Measurements from ENCODE around the gene NPC1. TPM values are rescaled to one million over a fixed set of nuclear protein-coding genes. Genes with fewer than 3 reads are reported as not detected.
"Not testable (repeated sequence)": the region's sequence is repeated elsewhere in the genome, so short reads cannot be mapped to it uniquely, and the experiment has no call there.

NPC1 gene
- total RNA-seq, 2 experiments from 2014 or later: 21.6 to 29.2 TPM

- Mint-ChIP-seq H3K4me1 (peaks cover 44% of the 10 kb centered on the region), H3K36me3 (ENCODE audit: low read depth) (peaks cover 15% of the 10 kb centered on the region), H3K9me3 (ENCODE audit: low read depth) (no peaks in the 10 kb centered on the region), H3K27ac (peak overlapping the region; percentile 91), H3K4me3 (peak overlapping the region; percentile 94), H3K27me3 (no peaks in the 10 kb centered on the region)
- intact Hi-C loops (cut with DNase I, micrococcal nuclease): loop anchor here (1.0 to 10.0 kb wide), 10 partner anchors 45 to 1981 kb away; partner anchors contain the start of genes RIOK3 (in 2 of the 2), RMC1 (in 2 of the 2), CABLES1 (in 1 of the 2) and ESCO1 (in 1 of the 2)
- ChIA-PET POLR2A (interaction anchor here (0.9 to 1.1 kb wide), 3 partner anchors 56 to 133 kb away, joined by 3 read pairs; partner anchors contain the start of gene RIOK3), CTCF (interaction anchor here (0.5 to 3.0 kb wide), 10 partner anchors 9 to 135 kb away, joined by 3 to 11 read pairs (median 3); no protein-coding TSS in a partner anchor)
- ATAC-seq (no peak), DNase-seq (no peak)
Observed at GRCh38 chr18:23585897-23586248, 433 bp downstream of the NPC1 start.

- intact Hi-C loops (cut with DNase I, micrococcal nuclease): loop anchor here in 1 of 2 experiments (10.0 kb wide), 1 partner anchor 1980 kb away; the partner anchor contains the start of gene ESCO1
- H3K27me3 Mint-ChIP-seq: no peaks in the 10 kb centered on the region
- H3K27ac Mint-ChIP-seq: peak overlapping the region; percentile 91
- ChIA-PET POLR2A (interaction anchor here (0.9 to 1.1 kb wide), 3 partner anchors 55 to 132 kb away, joined by 3 read pairs; partner anchors contain the start of gene RIOK3), CTCF (interaction anchor here (0.5 to 3.0 kb wide), 13 partner anchors 9 to 226 kb away, joined by 3 to 11 read pairs (median 3); no protein-coding TSS in a partner anchor)
- H3K4me3 Mint-ChIP-seq: peak overlapping the region; percentile 94
- DNase-seq: peak; percentile 19
- no peaks in the 10 kb centered on the region for H3K9me3 Mint-ChIP-seq (ENCODE audit: low read depth)
- peaks cover 51% of the 10 kb centered on the region for H3K4me1 Mint-ChIP-seq
- peaks cover 15% of the 10 kb centered on the region for H3K36me3 Mint-ChIP-seq (ENCODE audit: low read depth)
- no peak for ATAC-seq
Observed at GRCh38 chr18:23585007-23585871, 1.1 kb downstream of the NPC1 start.

DNA sequence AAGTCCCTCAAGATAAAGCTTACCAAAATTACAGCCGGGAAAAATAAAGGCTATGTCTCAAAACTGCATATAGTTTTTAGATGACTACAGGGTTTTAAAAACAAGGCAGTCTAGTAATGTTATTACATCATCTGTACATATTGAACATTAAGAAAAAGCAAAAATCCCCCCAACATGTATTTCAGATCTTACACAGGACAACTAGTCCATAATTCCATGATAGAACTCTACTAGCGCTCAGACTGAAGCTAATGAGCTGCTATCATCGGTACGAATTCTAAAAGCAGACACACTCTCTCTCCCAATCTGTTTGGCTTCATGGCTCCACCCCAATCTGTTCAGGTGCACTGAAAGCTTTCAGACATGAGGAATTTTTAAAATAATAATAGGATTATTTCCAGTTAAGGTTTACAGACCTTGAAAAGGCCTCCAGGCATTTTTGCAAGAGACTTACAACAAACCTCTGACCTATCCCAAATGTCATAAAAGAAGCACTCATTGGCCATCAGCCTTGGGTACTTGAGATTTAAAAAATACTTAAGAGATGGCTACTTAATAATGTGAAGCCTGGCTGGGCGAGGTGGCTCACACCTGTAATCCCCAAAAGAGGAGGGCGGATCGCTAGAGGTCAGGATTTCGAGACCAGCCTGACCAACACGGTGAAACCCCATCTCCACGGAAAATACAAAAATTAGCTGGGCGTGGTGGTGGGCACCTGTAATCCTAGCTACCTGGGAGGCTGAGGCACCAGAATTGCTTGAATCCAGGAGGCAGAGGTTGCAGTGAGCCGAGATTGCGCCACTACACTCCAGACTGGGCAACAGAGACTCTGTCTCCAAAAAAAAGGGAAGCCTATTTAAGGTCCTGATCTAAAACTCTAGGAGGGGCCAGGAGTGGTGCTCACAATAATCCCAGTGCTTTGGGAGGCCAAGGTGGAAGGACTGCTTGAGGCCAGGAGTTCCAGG, 2.0 kb downstream of the NPC1 start:
- Mint-ChIP-seq H3K9me3 (ENCODE audit: low read depth) (no peaks in the 10 kb centered on the region), H3K4me3 (peak overlapping the region; percentile 28), H3K4me1 (peaks cover 57% of the 10 kb centered on the region), H3K27ac (no peak overlapping the region), H3K36me3 (ENCODE audit: low read depth) (peaks cover 15% of the 10 kb centered on the region), H3K27me3 (no peaks in the 10 kb centered on the region)
- DNase-seq (no peak), ATAC-seq (no peak)
- POLR2A ChIA-PET: interaction anchor here (1.1 kb wide), 1 partner anchor 108 kb away, joined by 3 read pairs; no protein-coding TSS in a partner anchor
- CTCF ChIA-PET: interaction anchor here (0.6 to 3.0 kb wide), 8 partner anchors 8 to 96 kb away, joined by 3 to 11 read pairs (median 4); no protein-coding TSS in a partner anchor
- intact Hi-C loops (cut with DNase I, micrococcal nuclease): loop anchor here in 1 of 2 experiments (10.0 kb wide), 1 partner anchor 1980 kb away; the partner anchor contains the start of gene ESCO1

- CTCF ChIA-PET: interaction anchor here (1.0 to 3.0 kb wide), 3 partner anchors 67 to 85 kb away, joined by 3 to 11 read pairs (median 5); no protein-coding TSS in a partner anchor
- no peak for DNase-seq
- no peak overlapping the region for H3K4me3 Mint-ChIP-seq
- H3K27ac Mint-ChIP-seq: no peak overlapping the region
- peaks cover 65% of the 10 kb centered on the region for H3K4me1 Mint-ChIP-seq
- intact Hi-C loops (cut with DNase I, micrococcal nuclease): loop anchor here in 1 of 2 experiments (10.0 kb wide), 1 partner anchor 1978 kb away; the partner anchor contains the start of gene ESCO1
- no peak for ATAC-seq
- H3K36me3 Mint-ChIP-seq (ENCODE audit: low read depth): peaks cover 17% of the 10 kb centered on the region
- no peaks in the 10 kb centered on the region for H3K27me3 Mint-ChIP-seq
- no peaks in the 10 kb centered on the region for H3K9me3 Mint-ChIP-seq (ENCODE audit: low read depth)
- POLR2A ChIA-PET: no interaction called here
Observed at GRCh38 chr18:23583071-23583865, 3.0 kb downstream of the NPC1 start.

GRCh38 chr18:23580677-23581367, 5.5 kb downstream of the NPC1 start:
- H3K36me3 Mint-ChIP-seq (ENCODE audit: low read depth): peaks cover 23% of the 10 kb centered on the region
- intact Hi-C loops (cut with DNase I, micrococcal nuclease): loop anchor here in 1 of 2 experiments (10.0 kb wide), 1 partner anchor 1976 kb away; the partner anchor contains the start of gene ESCO1

GRCh38 chr18:23578891-23579653, 7.2 kb downstream of the NPC1 start:
- intact Hi-C loops (cut with DNase I, micrococcal nuclease): no loop called here
- DNase-seq (no peak), ATAC-seq (no peak)
- CTCF ChIA-PET: interaction anchor here (1.0 to 1.7 kb wide), 3 partner anchors 9 to 77 kb away, joined by 4 to 6 read pairs (median 4); no protein-coding TSS in a partner anchor
- Mint-ChIP-seq H3K27ac (peak overlapping the region; percentile 11), H3K4me1 (peaks cover 58% of the 10 kb centered on the region), H3K36me3 (ENCODE audit: low read depth) (peaks cover 32% of the 10 kb centered on the region), H3K27me3 (no peaks in the 10 kb centered on the region), H3K9me3 (ENCODE audit: low read depth) (no peaks in the 10 kb centered on the region), H3K4me3 (no peak overlapping the region)
- POLR2A ChIA-PET: no interaction called here

More at GRCh38 chr18:23580677-23581367, 5.5 kb downstream of the NPC1 start:
- no peak overlapping the region for H3K4me3 Mint-ChIP-seq
- ChIA-PET CTCF (interaction anchor here (0.9 to 1.7 kb wide), 6 partner anchors 12 to 123 kb away, joined by 3 to 4 read pairs (median 4); no protein-coding TSS in a partner anchor), POLR2A (no interaction called here)
- ATAC-seq (peak; percentile 27), DNase-seq (no peak)
- H3K4me1 Mint-ChIP-seq: peaks cover 59% of the 10 kb centered on the region
- no peaks in the 10 kb centered on the region for H3K27me3 Mint-ChIP-seq
- H3K9me3 Mint-ChIP-seq (ENCODE audit: low read depth): no peaks in the 10 kb centered on the region
- no peak overlapping the region for H3K27ac Mint-ChIP-seq

- H3K9me3 Mint-ChIP-seq (ENCODE audit: low read depth): no peaks in the 10 kb centered on the region
- peaks cover 27% of the 10 kb centered on the region for H3K36me3 Mint-ChIP-seq (ENCODE audit: low read depth)
- H3K4me3 Mint-ChIP-seq: no peak overlapping the region
- H3K4me1 Mint-ChIP-seq: peaks cover 58% of the 10 kb centered on the region
- peak overlapping the region; percentile 11 for H3K27ac Mint-ChIP-seq
- no peak for ATAC-seq
- POLR2A ChIA-PET: no interaction called here
- no peak for DNase-seq
- CTCF ChIA-PET: interaction anchor here (1.6 kb wide), 1 partner anchor 10 kb away, joined by 6 read pairs; no protein-coding TSS in a partner anchor
- H3K27me3 Mint-ChIP-seq: no peaks in the 10 kb centered on the region
- intact Hi-C loops (cut with DNase I, micrococcal nuclease): no loop called here
Observed at GRCh38 chr18:23578067-23578701, 8.1 kb downstream of the NPC1 start.

DNA sequence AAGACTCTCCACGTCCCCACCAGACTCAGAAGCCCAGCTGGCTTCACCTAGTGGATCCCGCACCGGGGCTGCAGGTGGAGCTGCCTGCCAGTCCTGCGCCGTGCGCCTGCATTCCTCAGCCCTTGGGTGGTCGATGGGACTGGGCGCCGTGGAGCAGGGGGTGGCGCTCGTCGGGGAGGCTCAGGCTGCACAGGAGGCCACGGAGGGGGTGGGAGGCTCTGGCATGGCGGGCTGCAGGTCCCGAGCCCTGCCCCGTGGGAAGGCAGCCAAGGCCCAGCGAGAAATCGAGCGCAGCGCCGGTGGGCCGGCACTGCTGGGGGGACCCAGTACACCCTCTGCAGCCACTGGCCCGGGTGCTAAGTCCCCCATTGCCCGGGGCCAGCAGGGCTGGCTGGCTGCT, 8.8 kb downstream of the NPC1 start:
- H3K27ac Mint-ChIP-seq; H3K9me3 Mint-ChIP-seq (ENCODE audit: low read depth); ATAC-seq; DNase-seq; H3K27me3 Mint-ChIP-seq; intact Hi-C loops (cut with DNase I, micrococcal nuclease); POLR2A ChIA-PET; H3K4me3 Mint-ChIP-seq; CTCF ChIA-PET: not testable (repeated sequence)
- Mint-ChIP-seq H3K4me1 (peaks cover 57% of the 10 kb centered on the region), H3K36me3 (ENCODE audit: low read depth) (peaks cover 25% of the 10 kb centered on the region)

- no peaks in the 10 kb centered on the region for H3K9me3 Mint-ChIP-seq (ENCODE audit: low read depth)
- ATAC-seq (no peak), DNase-seq (no peak)
- H3K27me3 Mint-ChIP-seq: no peaks in the 10 kb centered on the region
- intact Hi-C loops (cut with DNase I, micrococcal nuclease): no loop called here
- peaks cover 42% of the 10 kb centered on the region for H3K4me1 Mint-ChIP-seq
- peak overlapping the region; percentile 59 for H3K27ac Mint-ChIP-seq
- peaks cover 24% of the 10 kb centered on the region for H3K36me3 Mint-ChIP-seq (ENCODE audit: low read depth)
- POLR2A ChIA-PET: no interaction called here
- CTCF ChIA-PET: interaction anchor here (1.6 to 1.7 kb wide), 2 partner anchors 10 to 68 kb away, joined by 3 read pairs; no protein-coding TSS in a partner anchor
- no peak overlapping the region for H3K4me3 Mint-ChIP-seq
Observed at GRCh38 chr18:23575309-23575651, 11.0 kb downstream of the NPC1 start.
